ENCODE data around the gene CCDC40. TPM values are rescaled to one million over a fixed set of nuclear protein-coding genes. Genes with fewer than 3 reads are reported as not detected.

The CCDC40 gene
- total and polyA plus RNA-seq, 12 donors, result 2.1 to 15.7 (median 6.0) TPM

GRCh38 chr17:80111702-80112470 lies 75.4 kb downstream of the CCDC40 start:
- Histone ChIP-seq H3K27me3 (no peaks in the 10 kb centered on the region), H3K4me3 (no peak overlapping the region), H3K36me3 (replicated peaks in 1 of 2) (peaks cover 0 to 5% of the 10 kb centered on the region in 2 donors), H3K27ac (no peak overlapping the region), H3K4me1 (replicated peaks in 1 of 2) (no peaks in the 10 kb centered on the region), H3K9me3 (replicated peaks in 1 of 3) (no peaks in the 10 kb centered on the region)
- 86 to 93% (median 92%) methylated on average over 11 to 26 of the region's 26 CpGs for WGBS, 4 donors
- intact Hi-C loops (cut with DNase I), result no loop called here
- DNase-seq, result peak in 1 of 7 donors; percentile 9
- TF ChIP-seq CTCF (IDR thresholded peaks at IDR 0.05) (no peak), POLR2A (IDR thresholded peaks at IDR 0.05) (no peak)

GRCh38 chr17:80112471-80113032 lies 76.1 kb downstream of the CCDC40 start:
- DNase-seq, result peak in 1 of 7 donors; percentile 10
- H3K27me3 ChIP-seq, result no peaks in the 10 kb centered on the region
- no peak overlapping the region for H3K4me3 ChIP-seq
- H3K36me3 ChIP-seq (replicated peaks in 1 of 2), result peaks cover 0 to 5% of the 10 kb centered on the region in 2 donors
- TF ChIP-seq POLR2A (IDR thresholded peaks at IDR 0.05) (no peak), CTCF (IDR thresholded peaks at IDR 0.05) (no peak)
- intact Hi-C loops (cut with DNase I), result no loop called here
- 95 to 100% (median 96%) methylated on average over 2 to 24 of the region's 24 CpGs for WGBS, 4 donors
- H3K4me1 ChIP-seq (replicated peaks in 1 of 2), result no peaks in the 10 kb centered on the region
- no peaks in the 10 kb centered on the region for H3K9me3 ChIP-seq (replicated peaks in 1 of 3)
- no peak overlapping the region for H3K27ac ChIP-seq

- WGBS, 4 donors, result 85 to 100% (median 92%) methylated on average over 2 to 20 of the region's 20 CpGs
- Histone ChIP-seq H3K4me3 (no peak overlapping the region), H3K27ac (no peak overlapping the region), H3K36me3 (replicated peaks in 1 of 2) (peaks cover 0 to 5% of the 10 kb centered on the region in 2 donors), H3K27me3 (no peaks in the 10 kb centered on the region), H3K9me3 (replicated peaks in 1 of 3) (no peaks in the 10 kb centered on the region), H3K4me1 (replicated peaks in 1 of 2) (no peaks in the 10 kb centered on the region)
- intact Hi-C loops (cut with DNase I), result no loop called here
- peak in 1 of 7 donors; percentile 13 for DNase-seq
- TF ChIP-seq POLR2A (IDR thresholded peaks at IDR 0.05), result no peak
Measured at GRCh38 chr17:80113033-80113484, 76.6 kb downstream of the CCDC40 start.

GRCh38 chr17:80114758-80115157 lies 78.3 kb downstream of the CCDC40 start:
- no peaks in the 10 kb centered on the region for H3K4me1 ChIP-seq (replicated peaks in 1 of 2)
- WGBS, 4 donors, result 81 to 96% (median 91%) methylated on average over 7 of the region's 7 CpGs
- H3K9me3 ChIP-seq (replicated peaks in 1 of 3), result no peaks in the 10 kb centered on the region
- no peak overlapping the region for H3K27ac ChIP-seq
- no peaks in the 10 kb centered on the region for H3K36me3 ChIP-seq (replicated peaks in 1 of 2)
- intact Hi-C loops (cut with DNase I), result no loop called here
- H3K4me3 ChIP-seq, result no peak overlapping the region
- no peaks in the 10 kb centered on the region for H3K27me3 ChIP-seq
- no peak for TF ChIP-seq CTCF (IDR thresholded peaks at IDR 0.05)
- no peak for TF ChIP-seq POLR2A (IDR thresholded peaks at IDR 0.05)
- DNase-seq, result no peak

Measured in adrenal gland (tissue), 12 donors.